Lower leg skin (tissue), 3 donors: ENCODE results near the gene SYT5.

ENCODE experiments used
- POLR2A ChIP-seq, 2 donors: fragments of 450-650 bp; IDR thresholded peaks; one replicate each; pipeline ENCODE4 v1.6.1; 2016 to 2017; ENCODE audit warnings: antibody characterized with exemption in 2 of 2, mild to moderate bottlenecking in 1 of 2, moderate library complexity in 1 of 2
- TF ChIP-seq, protein P1 (sequence below), 3 donors: fragments of 450-650 bp; IDR thresholded peaks; one replicate each; pipeline ENCODE4 v1.5.1; 2016; ENCODE audit warnings: antibody characterized with exemption in 3 of 3, mild to moderate bottlenecking in 3 of 3, moderate library complexity in 2 of 3

DNA sequence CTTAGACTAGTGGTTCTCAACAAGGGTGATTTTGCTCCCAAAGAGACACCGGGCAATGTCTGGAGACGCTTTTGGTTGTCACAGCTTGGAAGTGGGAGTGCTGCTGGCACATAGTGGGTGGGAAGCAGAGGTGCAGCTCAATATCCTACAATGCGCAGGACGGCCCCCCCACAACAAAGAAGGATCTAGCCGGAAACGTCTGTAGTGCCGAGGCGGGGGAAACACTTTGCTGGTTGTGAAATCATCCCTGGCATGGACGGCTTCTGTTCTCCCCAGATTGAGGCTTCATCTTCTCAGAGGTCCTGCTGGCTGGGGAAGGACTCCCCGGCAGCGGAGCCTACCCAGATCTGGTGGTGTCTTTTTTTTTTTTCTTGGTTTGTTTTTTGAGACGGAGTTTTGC, 13.4 kb upstream of the SYT5 start:
- TF ChIP-seq POLR2A (IDR thresholded peaks at IDR 0.05), result no peak
- TF ChIP-seq, protein P1, sequence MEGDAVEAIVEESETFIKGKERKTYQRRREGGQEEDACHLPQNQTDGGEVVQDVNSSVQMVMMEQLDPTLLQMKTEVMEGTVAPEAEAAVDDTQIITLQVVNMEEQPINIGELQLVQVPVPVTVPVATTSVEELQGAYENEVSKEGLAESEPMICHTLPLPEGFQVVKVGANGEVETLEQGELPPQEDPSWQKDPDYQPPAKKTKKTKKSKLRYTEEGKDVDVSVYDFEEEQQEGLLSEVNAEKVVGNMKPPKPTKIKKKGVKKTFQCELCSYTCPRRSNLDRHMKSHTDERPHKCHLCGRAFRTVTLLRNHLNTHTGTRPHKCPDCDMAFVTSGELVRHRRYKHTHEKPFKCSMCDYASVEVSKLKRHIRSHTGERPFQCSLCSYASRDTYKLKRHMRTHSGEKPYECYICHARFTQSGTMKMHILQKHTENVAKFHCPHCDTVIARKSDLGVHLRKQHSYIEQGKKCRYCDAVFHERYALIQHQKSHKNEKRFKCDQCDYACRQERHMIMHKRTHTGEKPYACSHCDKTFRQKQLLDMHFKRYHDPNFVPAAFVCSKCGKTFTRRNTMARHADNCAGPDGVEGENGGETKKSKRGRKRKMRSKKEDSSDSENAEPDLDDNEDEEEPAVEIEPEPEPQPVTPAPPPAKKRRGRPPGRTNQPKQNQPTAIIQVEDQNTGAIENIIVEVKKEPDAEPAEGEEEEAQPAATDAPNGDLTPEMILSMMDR (IDR thresholded peaks at IDR 0.05), result no peak
